Measurements from ENCODE around the gene TCAIM. TPM values are rescaled to one million over a fixed set of nuclear protein-coding genes. Genes with fewer than 3 reads are reported as not detected.
"Not testable (repeated sequence)": the region's sequence is repeated elsewhere in the genome, so short reads cannot be mapped to it uniquely, and the experiment has no call there.

TCAIM gene
- total RNA-seq, 2 experiments from 2014 or later = 14.8 to 17.0 TPM

DNA sequence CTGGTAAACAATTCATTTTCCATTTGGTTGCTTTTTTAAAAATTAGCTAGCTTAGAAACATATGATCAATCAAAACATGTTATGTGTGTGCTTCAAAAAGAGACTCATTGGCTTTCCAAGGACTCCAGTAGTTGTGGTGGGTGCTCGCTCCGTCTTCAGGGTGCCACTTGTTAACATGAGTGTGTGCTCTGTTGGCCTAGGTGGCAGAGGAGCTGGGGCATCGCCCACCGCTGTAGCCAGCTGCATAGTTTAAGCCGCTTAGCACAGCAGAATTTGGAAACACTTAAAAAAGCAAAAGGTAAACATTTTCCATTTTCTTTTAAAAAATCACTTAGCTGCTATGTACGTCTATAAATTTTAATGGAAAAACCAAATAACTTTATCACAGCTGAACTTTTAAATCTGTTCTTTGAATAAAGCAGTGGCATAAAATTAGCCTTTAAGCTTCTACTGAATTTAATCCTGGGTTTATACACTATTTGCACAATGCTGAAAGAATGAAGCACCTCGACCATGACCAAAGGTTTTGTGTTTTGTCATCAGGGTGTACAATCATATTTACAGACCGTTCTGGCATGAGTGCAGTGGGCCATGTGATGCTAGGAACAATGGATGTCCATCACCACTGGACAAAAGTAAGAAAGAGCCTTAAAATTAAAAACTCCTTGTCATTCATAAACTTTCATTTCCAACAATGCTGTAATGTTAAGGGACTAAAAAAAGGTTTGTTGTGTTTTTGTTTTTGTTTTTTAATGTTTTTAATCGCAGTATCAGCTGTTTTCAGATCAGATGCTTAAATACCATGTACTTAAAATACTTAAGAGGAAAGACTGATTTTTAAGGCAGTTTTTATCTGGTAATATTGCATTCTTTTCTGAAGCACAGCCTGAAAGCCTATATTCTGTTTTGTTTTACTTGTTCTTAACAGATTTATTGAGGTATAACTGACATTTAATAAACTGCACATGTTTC is 57.9 kb downstream of the TCAIM start:
- Mint-ChIP-seq H3K4me1 (no peaks in the 10 kb centered on the region), H3K9me3 (ENCODE audit: low read depth) (no peaks in the 10 kb centered on the region), H3K36me3 (ENCODE audit: low read depth) (peaks cover 2% of the 10 kb centered on the region), H3K27ac (no peak overlapping the region), H3K4me3 (no peak overlapping the region), H3K27me3 (no peaks in the 10 kb centered on the region)
- CTCF ChIA-PET = no interaction called here
- ATAC-seq (no peak), DNase-seq (no peak)
- POLR2A ChIA-PET = no interaction called here
- intact Hi-C loops (cut with DNase I, micrococcal nuclease) = no loop called here

DNA sequence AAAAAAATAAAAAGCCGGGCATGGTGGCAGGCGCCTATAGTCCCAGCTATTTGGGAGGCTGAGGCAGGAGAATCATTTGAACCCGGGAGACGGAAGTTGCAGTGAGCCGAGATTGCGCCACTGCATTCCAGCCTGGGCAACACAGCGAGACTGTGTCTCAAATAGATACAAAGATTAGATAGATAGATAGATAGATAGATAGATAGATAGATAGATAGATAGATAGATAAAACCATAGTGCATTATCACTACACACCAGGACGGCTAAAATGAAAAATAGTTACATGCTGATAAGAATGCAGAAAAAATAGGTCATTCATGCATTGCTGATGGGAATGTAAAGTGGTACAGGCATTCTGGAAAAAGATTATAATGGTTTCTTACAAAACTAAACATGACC is 59.7 kb downstream of the TCAIM start:
- ATAC-seq; H3K27me3 Mint-ChIP-seq; H3K9me3 Mint-ChIP-seq (ENCODE audit: low read depth); H3K4me1 Mint-ChIP-seq; POLR2A ChIA-PET; H3K4me3 Mint-ChIP-seq; DNase-seq; H3K27ac Mint-ChIP-seq; H3K36me3 Mint-ChIP-seq (ENCODE audit: low read depth); intact Hi-C loops (cut with DNase I, micrococcal nuclease); CTCF ChIA-PET: not testable (repeated sequence)

DNA sequence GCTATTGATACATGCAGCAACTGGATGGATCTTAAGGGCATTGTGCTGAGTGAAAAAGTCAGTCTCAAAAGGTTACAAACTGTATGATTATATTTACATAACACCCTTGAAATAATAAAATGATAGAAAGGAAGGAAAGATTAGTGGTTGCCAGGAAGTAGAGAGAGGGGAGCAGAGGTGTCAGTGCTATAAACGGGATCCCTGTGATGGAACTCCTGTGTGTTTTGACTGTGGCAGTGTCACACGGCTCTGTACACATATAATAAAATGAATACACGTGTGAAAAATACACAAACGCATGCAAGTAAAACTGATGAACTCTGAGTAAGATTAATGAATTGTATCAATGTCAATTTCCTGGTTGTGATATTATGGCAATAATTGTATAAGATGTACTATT is 60.3 kb downstream of the TCAIM start:
- no peaks in the 10 kb centered on the region for H3K9me3 Mint-ChIP-seq (ENCODE audit: low read depth)
- intact Hi-C loops (cut with DNase I, micrococcal nuclease) = no loop called here
- H3K4me3 Mint-ChIP-seq = no peak overlapping the region
- no peaks in the 10 kb centered on the region for H3K27me3 Mint-ChIP-seq
- peaks cover 4% of the 10 kb centered on the region for H3K36me3 Mint-ChIP-seq (ENCODE audit: low read depth)
- DNase-seq (no peak), ATAC-seq (no peak)
- ChIA-PET CTCF (no interaction called here), POLR2A (no interaction called here)
- H3K27ac Mint-ChIP-seq = no peak overlapping the region
- no peaks in the 10 kb centered on the region for H3K4me1 Mint-ChIP-seq

DNA sequence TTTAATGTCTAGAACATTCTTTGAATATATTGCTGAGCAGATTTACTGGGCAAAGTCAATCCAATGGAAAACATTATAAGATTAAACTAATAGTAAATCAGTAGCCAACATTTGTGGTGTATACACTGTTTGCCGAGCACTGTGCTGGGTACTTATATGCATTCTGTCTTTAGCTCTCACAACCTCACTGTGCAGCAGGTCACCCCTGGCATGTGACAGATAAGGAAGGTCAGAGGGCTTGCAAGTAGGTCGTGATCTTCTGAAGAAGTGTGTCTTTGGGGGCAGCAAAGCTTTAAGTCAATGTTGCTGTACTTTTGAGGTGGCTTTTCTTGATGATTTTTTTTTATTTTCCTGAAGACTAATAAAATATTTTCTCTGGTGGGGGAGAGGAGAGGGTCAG is 62.2 kb downstream of the TCAIM start:
- DNase-seq (no peak), ATAC-seq (no peak)
- Mint-ChIP-seq H3K27ac (no peak overlapping the region), H3K4me1 (no peaks in the 10 kb centered on the region), H3K4me3 (no peak overlapping the region), H3K9me3 (ENCODE audit: low read depth) (no peaks in the 10 kb centered on the region), H3K27me3 (no peaks in the 10 kb centered on the region), H3K36me3 (ENCODE audit: low read depth) (peaks cover 4% of the 10 kb centered on the region)
- CTCF ChIA-PET = no interaction called here
- intact Hi-C loops (cut with DNase I, micrococcal nuclease) = no loop called here
- POLR2A ChIA-PET = no interaction called here

DNA sequence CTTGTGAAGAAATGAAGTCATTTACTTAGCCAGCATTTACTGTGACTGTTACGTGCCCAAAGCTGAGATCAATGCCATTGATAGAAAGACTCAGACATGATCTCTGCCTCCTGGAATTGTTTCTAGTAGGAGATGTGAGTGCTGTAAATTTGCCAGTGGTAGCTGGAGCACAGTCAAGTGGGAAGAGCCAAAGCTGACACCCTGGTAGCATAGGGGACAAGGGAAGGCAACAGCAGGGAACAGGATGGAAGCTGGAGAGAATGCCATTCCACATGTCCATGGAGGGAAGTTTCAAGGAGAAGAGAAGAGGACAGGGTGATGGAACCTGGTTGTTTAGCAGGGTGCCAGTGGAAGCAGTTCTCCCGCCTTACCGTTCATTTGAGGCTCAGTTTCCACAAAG is 64.0 kb downstream of the TCAIM start:
- no peak for ATAC-seq
- Mint-ChIP-seq H3K36me3 (ENCODE audit: low read depth) (peaks cover 4% of the 10 kb centered on the region), H3K4me1 (no peaks in the 10 kb centered on the region), H3K4me3 (no peak overlapping the region), H3K27ac (no peak overlapping the region), H3K9me3 (ENCODE audit: low read depth) (no peaks in the 10 kb centered on the region), H3K27me3 (no peaks in the 10 kb centered on the region)
- ChIA-PET CTCF (interaction anchor here (0.6 kb wide), 1 partner anchor 922 kb away, joined by 3 read pairs; no protein-coding TSS in a partner anchor), POLR2A (no interaction called here)
- DNase-seq = no peak
- intact Hi-C loops (cut with DNase I, micrococcal nuclease) = no loop called here

DNA sequence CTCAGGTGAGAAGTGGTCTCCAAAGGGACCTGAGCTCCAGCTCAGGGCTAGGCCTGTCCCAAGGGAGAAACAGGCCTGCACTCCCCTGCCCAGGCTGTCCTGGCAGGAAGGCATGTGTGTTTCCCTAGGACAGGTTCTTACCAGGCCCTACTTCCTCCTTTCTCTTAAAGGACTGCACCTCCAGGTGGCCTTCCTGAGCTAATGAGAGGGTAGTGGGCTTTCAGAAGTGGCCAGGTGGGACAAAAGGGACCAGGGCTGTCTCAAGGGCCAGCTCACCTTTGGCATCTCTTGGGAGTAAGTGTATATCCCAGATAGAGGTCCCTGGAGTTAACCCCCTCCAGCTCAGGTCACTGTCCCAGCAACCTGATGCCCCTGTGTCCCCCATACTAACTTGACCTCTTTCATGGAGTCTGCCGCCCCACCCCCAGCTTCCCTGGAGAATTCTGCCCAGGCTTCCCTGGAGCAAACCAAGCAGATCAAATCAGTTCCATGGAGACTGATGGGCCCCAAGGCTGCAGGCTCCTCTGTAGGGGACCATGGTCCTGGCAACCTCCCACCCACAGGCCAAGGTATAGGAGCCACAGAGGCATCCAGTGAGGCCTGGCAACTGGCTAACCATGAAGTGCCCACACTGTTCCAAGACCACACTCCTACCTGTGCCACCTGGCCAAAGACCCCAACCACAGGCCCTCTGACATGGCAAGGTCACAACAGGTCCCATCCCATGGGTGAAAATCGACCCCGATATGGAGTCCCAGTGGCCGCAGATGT is 71.3 kb downstream of the TCAIM start:
- Mint-ChIP-seq H3K27ac (no peak overlapping the region), H3K27me3 (no peaks in the 10 kb centered on the region), H3K9me3 (ENCODE audit: low read depth) (no peaks in the 10 kb centered on the region), H3K4me1 (no peaks in the 10 kb centered on the region), H3K4me3 (no peak overlapping the region), H3K36me3 (ENCODE audit: low read depth) (no peaks in the 10 kb centered on the region)
- DNase-seq (no peak), ATAC-seq (no peak)
- ChIA-PET CTCF (no interaction called here), POLR2A (no interaction called here)
- intact Hi-C loops (cut with DNase I, micrococcal nuclease) = no loop called here

DNA sequence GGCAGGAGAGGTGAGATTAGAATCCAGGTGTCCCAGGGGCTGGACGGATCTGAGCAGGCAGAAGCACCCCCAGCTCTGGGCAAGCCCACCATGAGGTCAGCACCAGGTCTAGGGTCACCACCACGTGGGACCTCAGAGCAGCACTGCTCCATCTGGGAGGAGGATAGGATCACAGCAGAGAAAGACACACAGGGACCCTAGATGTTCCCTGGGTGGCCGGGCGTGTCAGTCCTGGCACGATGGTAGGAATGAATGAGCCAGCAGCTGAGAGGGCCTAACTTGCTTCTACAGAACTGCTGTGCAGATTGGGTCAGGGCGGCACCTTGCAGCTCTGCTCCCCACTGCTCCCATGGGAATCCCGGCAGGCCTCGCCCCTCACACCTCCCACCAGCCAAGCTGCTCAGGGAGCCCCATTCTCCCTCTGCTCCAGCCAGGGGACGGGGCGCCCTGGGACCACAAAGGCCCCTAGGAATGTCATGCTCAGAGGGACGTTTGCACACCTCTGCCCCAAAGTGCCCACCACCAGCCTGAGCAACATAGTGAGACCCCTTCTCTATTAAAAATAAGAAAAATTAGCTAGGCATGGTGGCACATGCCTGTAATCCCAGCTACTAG is 72.6 kb downstream of the TCAIM start:
- CTCF ChIA-PET = no interaction called here
- H3K4me3 Mint-ChIP-seq = no peak overlapping the region
- DNase-seq (no peak), ATAC-seq (no peak)
- H3K4me1 Mint-ChIP-seq = no peaks in the 10 kb centered on the region
- no peaks in the 10 kb centered on the region for H3K36me3 Mint-ChIP-seq (ENCODE audit: low read depth)
- POLR2A ChIA-PET = no interaction called here
- intact Hi-C loops (cut with DNase I, micrococcal nuclease) = no loop called here
- no peak overlapping the region for H3K27ac Mint-ChIP-seq
- H3K9me3 Mint-ChIP-seq (ENCODE audit: low read depth) = no peaks in the 10 kb centered on the region
- H3K27me3 Mint-ChIP-seq = no peaks in the 10 kb centered on the region

DNA sequence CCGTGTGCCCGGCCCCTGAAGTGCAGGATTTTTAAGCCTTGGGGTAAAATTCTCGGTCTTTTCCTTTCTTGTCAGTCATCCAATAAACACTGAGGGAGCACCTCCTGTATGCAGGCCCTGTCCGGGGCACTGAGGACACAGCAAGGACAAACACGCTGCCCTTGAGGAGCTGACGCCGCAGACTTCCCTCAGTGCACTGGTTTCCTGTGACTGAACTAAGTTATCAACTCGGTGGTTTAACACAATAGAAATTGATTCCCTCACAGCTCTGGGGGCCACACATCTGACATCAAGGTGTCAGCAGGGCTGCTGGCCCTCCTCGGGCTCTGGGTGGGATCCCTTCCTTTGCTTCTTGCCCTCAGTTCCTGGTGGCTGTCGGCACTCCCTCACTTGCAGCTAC is 73.8 kb downstream of the TCAIM start:
- ChIA-PET CTCF (no interaction called here), POLR2A (no interaction called here)
- no peak for DNase-seq
- ATAC-seq = no peak
- Mint-ChIP-seq H3K27me3 (no peaks in the 10 kb centered on the region), H3K27ac (no peak overlapping the region), H3K4me1 (no peaks in the 10 kb centered on the region), H3K9me3 (ENCODE audit: low read depth) (no peaks in the 10 kb centered on the region), H3K36me3 (ENCODE audit: low read depth) (no peaks in the 10 kb centered on the region), H3K4me3 (no peak overlapping the region)
- intact Hi-C loops (cut with DNase I, micrococcal nuclease) = no loop called here

DNA sequence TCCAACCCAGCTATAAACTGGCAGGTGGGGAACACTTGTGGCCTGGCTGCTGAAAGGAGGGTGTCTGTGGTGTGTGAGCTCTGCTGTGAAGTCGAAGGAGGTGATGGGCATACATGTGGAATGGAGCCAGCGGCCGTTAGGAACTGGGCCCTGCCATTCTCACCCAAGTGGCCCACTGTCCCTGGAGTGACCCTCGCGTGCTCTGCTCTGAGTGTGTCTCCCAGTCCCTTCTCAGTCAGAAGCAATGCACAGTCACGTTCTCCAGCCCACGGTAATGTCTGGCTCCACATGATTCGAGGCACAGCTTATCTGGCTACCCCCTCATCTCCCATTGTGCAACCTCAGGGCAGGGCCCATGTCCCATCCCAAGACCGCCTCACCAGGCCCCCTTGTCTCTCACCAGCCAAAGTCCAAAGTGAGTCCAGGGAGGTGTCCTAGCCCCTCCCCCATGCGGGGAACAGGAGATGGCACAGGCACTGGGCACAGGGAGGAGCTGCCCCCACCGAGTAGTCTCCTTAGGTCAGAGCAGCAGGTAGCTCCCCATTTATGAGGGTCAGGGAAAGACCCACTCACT is 76.0 kb downstream of the TCAIM start:
- H3K4me1 Mint-ChIP-seq = no peaks in the 10 kb centered on the region
- no peaks in the 10 kb centered on the region for H3K36me3 Mint-ChIP-seq (ENCODE audit: low read depth)
- intact Hi-C loops (cut with DNase I, micrococcal nuclease) = no loop called here
- POLR2A ChIA-PET = no interaction called here
- H3K4me3 Mint-ChIP-seq = no peak overlapping the region
- no peak overlapping the region for H3K27ac Mint-ChIP-seq
- CTCF ChIA-PET = interaction anchor here (1.2 kb wide), 1 partner anchor 27 kb away, joined by 3 read pairs; no protein-coding TSS in a partner anchor
- no peaks in the 10 kb centered on the region for H3K9me3 Mint-ChIP-seq (ENCODE audit: low read depth)
- DNase-seq = no peak
- no peaks in the 10 kb centered on the region for H3K27me3 Mint-ChIP-seq
- no peak for ATAC-seq

DNA sequence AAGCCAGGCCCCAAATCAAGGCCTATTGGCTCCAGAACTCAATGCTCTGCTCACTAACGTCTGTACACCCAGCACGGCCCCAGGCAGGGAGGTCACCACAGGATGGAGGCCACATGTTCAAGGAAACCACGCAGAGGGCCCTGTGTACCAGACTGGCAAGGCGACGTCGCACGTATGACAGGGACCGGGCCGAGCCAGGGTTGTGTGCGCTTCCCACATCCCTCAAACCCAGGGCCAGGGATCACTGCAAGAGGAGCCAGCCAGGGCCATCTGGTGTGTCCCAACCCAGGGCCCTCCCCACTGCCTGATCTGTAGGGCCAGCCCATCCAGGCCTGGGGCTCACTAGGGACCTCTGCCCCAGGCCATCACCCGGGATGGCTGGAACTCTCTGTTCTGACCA is 76.9 kb downstream of the TCAIM start:
- Mint-ChIP-seq H3K4me3 (no peak overlapping the region), H3K27ac (no peak overlapping the region), H3K4me1 (no peaks in the 10 kb centered on the region), H3K9me3 (ENCODE audit: low read depth) (no peaks in the 10 kb centered on the region), H3K27me3 (no peaks in the 10 kb centered on the region), H3K36me3 (ENCODE audit: low read depth) (no peaks in the 10 kb centered on the region)
- POLR2A ChIA-PET = no interaction called here
- ATAC-seq (no peak), DNase-seq (no peak)
- intact Hi-C loops (cut with DNase I, micrococcal nuclease) = no loop called here
- CTCF ChIA-PET = interaction anchor here (0.6 kb wide), 1 partner anchor 240 kb away, joined by 3 read pairs; no protein-coding TSS in a partner anchor

DNA sequence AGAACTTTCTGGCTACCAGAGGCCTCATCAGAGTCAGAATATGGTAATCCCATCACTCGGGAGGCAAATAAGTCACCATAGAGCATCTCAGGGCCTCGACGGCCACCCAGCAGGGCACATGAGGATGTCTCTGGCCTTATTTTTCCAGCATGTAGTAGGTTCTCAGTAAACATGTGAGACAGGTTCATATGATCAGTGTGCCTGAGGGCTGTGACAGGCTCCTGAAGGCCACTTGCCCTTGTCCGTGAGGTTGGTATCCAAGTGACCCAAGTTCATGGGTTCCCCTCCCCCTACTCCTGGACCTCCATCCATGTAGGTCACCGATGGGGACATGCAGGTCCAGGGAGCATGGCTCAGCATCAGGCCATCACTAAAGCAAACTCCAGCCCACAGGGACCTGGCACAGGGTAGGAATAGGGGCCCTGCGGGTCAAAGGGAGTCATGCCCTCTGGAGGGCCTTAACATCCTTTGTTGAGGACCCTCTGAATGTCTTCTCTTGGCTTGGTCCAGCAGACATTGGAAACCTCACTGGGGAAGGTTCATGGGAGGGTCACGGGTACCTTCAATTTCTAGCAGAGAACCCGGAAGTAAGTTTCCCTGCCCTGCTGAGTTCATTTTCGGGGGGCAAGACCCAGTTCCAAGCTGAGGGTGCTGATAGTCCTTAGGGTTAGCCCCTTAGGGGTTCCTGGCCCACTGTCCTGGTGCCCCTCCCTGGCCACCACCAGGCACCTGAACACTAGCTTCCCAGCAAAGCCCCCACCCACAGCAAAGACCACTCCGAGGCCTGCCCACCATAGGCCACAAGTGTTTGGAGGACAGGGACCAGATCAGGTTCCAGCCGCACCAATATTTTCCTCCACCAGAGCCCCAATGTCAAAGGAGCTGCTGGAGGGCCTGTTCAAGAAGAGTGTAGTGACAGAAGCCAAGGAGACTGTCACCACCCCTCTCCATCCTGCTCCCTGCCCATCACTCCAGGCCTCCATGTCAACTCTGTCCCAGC is 77.8 kb downstream of the TCAIM start:
- CTCF ChIA-PET = no interaction called here
- ATAC-seq = no peak
- no peak overlapping the region for H3K4me3 Mint-ChIP-seq
- H3K9me3 Mint-ChIP-seq (ENCODE audit: low read depth) = no peaks in the 10 kb centered on the region
- no peaks in the 10 kb centered on the region for H3K36me3 Mint-ChIP-seq (ENCODE audit: low read depth)
- no peaks in the 10 kb centered on the region for H3K4me1 Mint-ChIP-seq
- DNase-seq = no peak
- H3K27ac Mint-ChIP-seq = no peak overlapping the region
- POLR2A ChIA-PET = no interaction called here
- no peaks in the 10 kb centered on the region for H3K27me3 Mint-ChIP-seq
- intact Hi-C loops (cut with DNase I, micrococcal nuclease) = no loop called here

All from activated CD4-positive, alpha-beta T cell treated with anti-CD3 and anti-CD28 coated beads for 36 hours (primary cell).